RWPE1 (cell line): ENCODE results near the gene DERL2.
A peak's percentile ranks its signal among the peaks of the same experiment; 100 is the strongest.
"Not testable (repeated sequence)": the region's sequence is repeated elsewhere in the genome, so short reads cannot be mapped to it uniquely, and the experiment has no call there.

Experiments
- CTCF ChIA-PET: fragments of 350-600 bp; sonication (Branson Sonifier 250); formaldehyde crosslinking; extraction: SDS; loops from one replicate; lab custom pipeline; 2021; lab: Yijun Ruan, JAX
- POLR2A ChIA-PET: fragments of 400-600 bp; formaldehyde crosslinking; extraction: SDS; loops from one replicate; lab custom pipeline; 2020; ENCODE audit warnings: antibody characterized with exemption; ENCODE audit not compliant: low non-redundant PET; lab: Yijun Ruan, JAX
- DNase-seq: peaks from one replicate; pipeline ENCODE4 v3.0.0; 2012; ENCODE audit warnings: low spot score
- H3K27ac ChIP-seq: fragments of 450-650 bp; 2 replicates; pipeline ENCODE4 v1.5.1; 2017
- CTCF ChIP-seq: fragments of 450-650 bp; conservative IDR thresholded peaks from 2 replicates; pipeline ENCODE4 v1.5.1; 2017; ENCODE audit warnings: low read depth, mild to moderate bottlenecking

Gene DERL2

GRCh38 chr17:5446786-5447185 lies 39.2 kb downstream of the DERL2 start:
- no peak overlapping the region for H3K27ac ChIP-seq
- TF ChIP-seq CTCF, result no peak
- no peak for DNase-seq
- CTCF ChIA-PET, result interaction anchor here (0.6 kb wide), 1 partner anchor 69 kb away, joined by 3 read pairs; no protein-coding TSS in a partner anchor
- POLR2A ChIA-PET, result interaction anchor here (0.6 kb wide), 1 partner anchor 610 kb away, joined by 3 read pairs; no protein-coding TSS in a partner anchor

GRCh38 chr17:5444209-5444608 lies 41.8 kb downstream of the DERL2 start:
- DNase-seq, result no peak
- no peak for TF ChIP-seq CTCF
- no peak overlapping the region for H3K27ac ChIP-seq
- ChIA-PET POLR2A (no interaction called here), CTCF (interaction anchor here (0.6 kb wide), 1 partner anchor 252 kb away, joined by 3 read pairs; no protein-coding TSS in a partner anchor)

GRCh38 chr17:5443728-5444127 lies 42.2 kb downstream of the DERL2 start:
- POLR2A ChIA-PET, result no interaction called here
- DNase-seq, result no peak
- TF ChIP-seq CTCF, result no peak
- no peak overlapping the region for H3K27ac ChIP-seq
- CTCF ChIA-PET, result interaction anchor here (0.6 kb wide), 1 partner anchor 252 kb away, joined by 3 read pairs; no protein-coding TSS in a partner anchor

- DNase-seq, result no peak
- ChIA-PET CTCF (interaction anchor here (0.6 to 2.8 kb wide), 25 partner anchors 9 to 1341 kb away, joined by 3 to 17 read pairs (median 4); partner anchors contain the start of genes DHX33, NUP88 and RPAIN), POLR2A (interaction anchor here (1.8 kb wide), 1 partner anchor 20 kb away, joined by 9 read pairs; the partner anchor contains the start of genes NUP88 and RPAIN)
- peak; percentile 80 for TF ChIP-seq CTCF
- H3K27ac ChIP-seq, result peak overlapping the region; percentile 75
Observed at GRCh38 chr17:5439446-5439764, 46.6 kb downstream of the DERL2 start.

GRCh38 chr17:5438716-5439445 lies 47.1 kb downstream of the DERL2 start, which contains the start of gene C1QBP:
C1QBP (minus strand) TSS chr17:5439155; CDS start chr17:5439073, 82 bp downstream.
- peak; percentile 98 for TF ChIP-seq CTCF
- CTCF ChIA-PET, result interaction anchor here (0.6 to 2.8 kb wide), 27 partner anchors 10 to 1341 kb away, joined by 3 to 17 read pairs (median 4); partner anchors contain the start of genes DHX33, NUP88 and RPAIN
- peak; percentile 89 for DNase-seq
- POLR2A ChIA-PET, result interaction anchor here (1.8 kb wide), 1 partner anchor 19 kb away, joined by 9 read pairs; the partner anchor contains the start of genes NUP88 and RPAIN
- peak within 1 kb of the TSS; percentile 75 for H3K27ac ChIP-seq

- no peak for TF ChIP-seq CTCF
- DNase-seq, result peak; percentile 55
- H3K27ac ChIP-seq, result no peak overlapping the region
- ChIA-PET POLR2A (no interaction called here), CTCF (interaction anchor here (0.6 to 2.8 kb wide), 5 partner anchors 12 to 30 kb away, joined by 3 to 17 read pairs (median 3); partner anchors contain the start of gene NUP88)
Observed at GRCh38 chr17:5437721-5438317, 48.2 kb downstream of the DERL2 start.

GRCh38 chr17:5435781-5436315 lies 50.1 kb downstream of the DERL2 start:
- H3K27ac ChIP-seq, result peak overlapping the region; percentile 56
- POLR2A ChIA-PET, result interaction anchor here (0.7 kb wide), 1 partner anchor 1886 kb away, joined by 3 read pairs; no protein-coding TSS in a partner anchor

More at GRCh38 chr17:5435781-5436315, 50.1 kb downstream of the DERL2 start:
- DNase-seq, result not testable (repeated sequence)
- CTCF ChIA-PET, result interaction anchor here (0.6 kb wide), 1 partner anchor 11 kb away, joined by 3 read pairs; no protein-coding TSS in a partner anchor
